ENCODE results near the gene CBX4. TPM values are rescaled to one million over a fixed set of nuclear protein-coding genes. Genes with fewer than 3 reads are reported as not detected.

CBX4 gene
- total RNA-seq, 4 donors from 2014 or later: 0.26 to 8.4 (median 3.5) TPM

DNA sequence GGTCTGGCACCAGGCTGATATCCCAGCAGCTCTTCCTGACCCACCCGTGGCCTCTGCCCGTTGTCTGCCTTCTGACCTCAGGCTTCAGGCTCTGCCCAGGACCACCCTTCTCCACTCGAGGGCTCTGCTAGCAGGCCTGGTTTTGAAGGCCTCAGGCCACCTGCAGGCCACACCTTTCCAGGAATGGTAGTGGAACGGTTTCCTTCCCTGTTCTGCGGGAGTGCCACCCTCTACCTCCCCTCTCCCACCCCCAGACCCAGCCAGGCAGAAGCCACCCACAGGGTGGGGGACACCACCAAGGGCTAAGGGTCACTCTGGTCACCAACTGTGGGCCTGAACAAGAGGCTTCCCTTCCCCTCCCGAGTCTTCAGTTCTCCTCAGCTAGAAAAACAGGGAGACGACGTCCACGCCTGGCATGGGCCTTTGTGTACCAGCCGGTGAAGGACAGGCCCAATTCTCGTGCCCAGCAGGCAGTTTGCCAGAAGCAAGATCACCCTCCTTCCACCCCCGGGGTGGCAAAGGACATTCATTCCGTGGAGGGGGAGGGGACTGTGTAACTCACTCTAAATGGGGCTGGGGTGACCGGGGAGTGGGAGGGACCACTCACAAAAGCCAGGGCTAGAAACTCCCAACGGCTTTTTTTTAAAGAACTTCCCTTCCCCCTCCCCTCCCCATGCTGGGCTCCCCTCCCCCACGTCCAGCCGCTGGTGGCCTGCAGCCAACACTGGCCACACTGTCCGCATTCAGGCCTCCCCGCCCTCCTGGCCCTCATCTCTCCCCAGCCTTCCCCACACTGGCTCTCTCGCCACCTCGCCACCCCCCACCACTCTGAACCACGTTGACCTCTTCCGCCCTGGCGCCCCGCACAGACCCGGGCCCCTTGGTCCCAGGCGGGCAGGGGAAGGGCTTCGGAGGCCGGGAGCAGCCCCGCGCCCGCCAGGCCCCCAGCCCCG lies 7.7 kb downstream of the CBX4 start:
- Histone ChIP-seq H3K27me3 (no peaks in the 10 kb centered on the region), H3K4me1 (peaks cover 0 to 4% of the 10 kb centered on the region in 2 donors), H3K36me3 (no peaks in the 10 kb centered on the region), H3K9me3 (no peaks in the 10 kb centered on the region), H3K27ac (no peak overlapping the region), H3K4me3 (no peak overlapping the region)
- DNase-seq: no peak
- TF ChIP-seq CTCF (IDR thresholded peaks at IDR 0.05) (no peak), POLR2A (IDR thresholded peaks at IDR 0.05) (no peak)
- intact Hi-C loops (cut with DNase I; ENCODE audit: low total_unique reads): no loop called here

GRCh38 chr17:79830763-79831264 lies 8.4 kb downstream of the CBX4 start:
- intact Hi-C loops (cut with DNase I; ENCODE audit: low total_unique reads): no loop called here
- H3K27ac ChIP-seq: no peak overlapping the region
- H3K9me3 ChIP-seq: no peaks in the 10 kb centered on the region
- no peak overlapping the region for H3K4me3 ChIP-seq
- H3K4me1 ChIP-seq: peaks cover 0 to 3% of the 10 kb centered on the region in 2 donors
- H3K36me3 ChIP-seq: no peaks in the 10 kb centered on the region
- DNase-seq: no peak
- no peaks in the 10 kb centered on the region for H3K27me3 ChIP-seq
- TF ChIP-seq POLR2A (IDR thresholded peaks at IDR 0.05): no peak
- TF ChIP-seq CTCF (IDR thresholded peaks at IDR 0.05): no peak

DNA sequence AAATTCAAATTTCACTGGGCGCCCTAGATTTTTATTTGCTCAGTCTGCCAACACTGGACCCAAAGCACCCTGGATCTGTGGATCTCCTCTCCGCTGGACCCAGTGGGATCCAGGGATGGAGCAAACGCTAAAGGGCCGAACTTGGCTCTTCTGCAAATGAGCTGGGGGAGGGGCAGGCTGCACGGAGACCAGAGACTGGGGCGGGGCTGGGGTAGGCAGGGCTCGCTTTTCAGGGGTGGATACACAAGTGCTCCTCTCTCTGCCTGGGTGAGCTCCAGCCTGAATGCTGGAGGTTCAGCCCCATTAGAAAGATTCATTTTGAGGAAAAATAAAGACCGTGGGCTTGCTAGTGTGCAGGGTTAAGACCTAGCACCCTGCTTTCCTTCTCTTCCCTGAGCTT lies 8.9 kb downstream of the CBX4 start:
- Histone ChIP-seq H3K36me3 (no peaks in the 10 kb centered on the region), H3K27ac (no peak overlapping the region), H3K9me3 (no peaks in the 10 kb centered on the region), H3K4me1 (peaks cover 0 to 3% of the 10 kb centered on the region in 2 donors), H3K27me3 (no peaks in the 10 kb centered on the region), H3K4me3 (no peak overlapping the region)
- intact Hi-C loops (cut with DNase I; ENCODE audit: low total_unique reads): no loop called here
- TF ChIP-seq POLR2A (IDR thresholded peaks at IDR 0.05) (no peak), CTCF (IDR thresholded peaks at IDR 0.05) (no peak)
- DNase-seq: no peak

DNA sequence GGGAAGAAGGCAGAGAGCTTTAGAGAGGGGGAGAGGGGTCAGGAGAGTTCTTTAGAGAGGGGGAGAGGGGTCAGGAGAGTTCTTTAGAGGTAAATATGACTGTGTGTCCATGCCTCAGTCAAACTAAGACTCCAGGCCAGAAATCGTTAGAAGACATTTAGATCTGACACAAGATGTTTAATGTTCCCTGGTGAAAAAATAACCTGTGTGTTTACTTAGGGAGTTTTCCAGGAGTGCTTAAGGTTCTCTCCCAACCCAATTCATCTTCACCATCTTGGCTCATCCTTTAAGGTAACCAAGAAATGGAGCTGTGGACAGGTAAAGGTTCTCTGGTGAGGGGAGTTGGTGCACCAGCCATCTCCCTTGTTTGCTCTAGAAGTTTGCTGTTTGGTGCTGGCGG lies 9.8 kb downstream of the CBX4 start:
- intact Hi-C loops (cut with DNase I; ENCODE audit: low total_unique reads): no loop called here
- Histone ChIP-seq H3K27me3 (no peaks in the 10 kb centered on the region), H3K27ac (no peak overlapping the region), H3K4me3 (no peak overlapping the region), H3K9me3 (no peaks in the 10 kb centered on the region), H3K36me3 (no peaks in the 10 kb centered on the region), H3K4me1 (peaks cover 0 to 3% of the 10 kb centered on the region in 2 donors)
- DNase-seq: no peak
- TF ChIP-seq POLR2A (IDR thresholded peaks at IDR 0.05): no peak
- TF ChIP-seq CTCF (IDR thresholded peaks at IDR 0.05): no peak

DNA sequence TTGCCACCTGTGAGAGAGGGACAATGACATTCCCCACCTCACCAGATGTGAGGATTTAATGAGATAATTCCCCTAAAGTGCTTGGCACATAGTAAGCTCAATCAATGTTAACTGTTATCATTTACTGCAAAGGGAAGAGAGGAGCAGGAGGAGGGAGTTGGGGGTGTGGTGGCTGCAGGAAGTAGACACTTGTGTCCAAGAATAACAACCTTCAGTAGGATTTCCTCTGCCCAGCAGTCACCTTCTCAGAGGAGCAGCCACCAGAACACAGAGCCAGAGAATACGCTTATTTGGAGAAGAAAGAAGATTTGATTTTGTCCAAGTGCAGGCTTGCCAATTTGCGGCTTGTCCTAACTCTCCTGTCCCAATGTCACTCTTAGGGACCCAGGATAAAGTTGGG lies 10.2 kb downstream of the CBX4 start:
- Histone ChIP-seq H3K27ac (no peak overlapping the region), H3K27me3 (no peaks in the 10 kb centered on the region), H3K36me3 (no peaks in the 10 kb centered on the region), H3K4me1 (peaks cover 0 to 3% of the 10 kb centered on the region in 2 donors), H3K9me3 (no peaks in the 10 kb centered on the region), H3K4me3 (no peak overlapping the region)
- no peak for DNase-seq
- TF ChIP-seq POLR2A (IDR thresholded peaks at IDR 0.05) (no peak), CTCF (IDR thresholded peaks at IDR 0.05) (no peak)
- intact Hi-C loops (cut with DNase I; ENCODE audit: low total_unique reads): no loop called here
